Liver (tissue), 10 donors: ENCODE data around the gene MAT2A. TPM values are rescaled to one million over a fixed set of nuclear protein-coding genes. Genes with fewer than 3 reads are reported as not detected.

Experiments used
- DNase-seq: peaks from one replicate; pipeline ENCODE4 v3.0.0-alpha.2; 2017; ENCODE audit warnings: low spot score
- H3K27ac ChIP-seq, 2 donors: one replicate each; pipeline ENCODE4 v1.7.0; 2013; ENCODE audit warnings: inconsistent platforms in 2 of 2, low read length in 2 of 2, control low read depth in 1 of 2, low read depth in 1 of 2, mild to moderate bottlenecking in 1 of 2
- H3K27me3 ChIP-seq, 4 donors: one replicate each; pipeline versions ENCODE4 v1.6.1 to v1.7.0; 2013; ENCODE audit warnings: low read length in 3 of 4, inconsistent platforms in 1 of 4, mild to moderate bottlenecking in 1 of 4, moderate library complexity in 1 of 4; ENCODE audit not compliant: control insufficient read depth in 4 of 4, insufficient read depth in 4 of 4
- H3K36me3 ChIP-seq, 4 donors: one replicate each; pipeline versions ENCODE4 v1.6.1 to v1.7.0; 2013; ENCODE audit warnings: low read length in 3 of 4, mild to moderate bottlenecking in 3 of 4, low read depth in 1 of 4, moderate library complexity in 1 of 4; ENCODE audit not compliant: control insufficient read depth in 4 of 4, insufficient read depth in 3 of 4
- H3K4me1 ChIP-seq, 4 donors: one replicate each; pipeline versions ENCODE4 v1.6.1 to v1.7.0; 2013; ENCODE audit warnings: low read length in 3 of 4, mild to moderate bottlenecking in 3 of 4, moderate library complexity in 1 of 4; ENCODE audit not compliant: control insufficient read depth in 4 of 4, insufficient read depth in 4 of 4
- H3K4me3 ChIP-seq, 3 donors: one replicate each; pipeline versions ENCODE4 v1.6.1 to v1.7.0; 2013; ENCODE audit warnings: low read length in 3 of 3, control low read depth in 1 of 3, low read depth in 1 of 3, mild to moderate bottlenecking in 1 of 3
- H3K9ac ChIP-seq, 2 donors: one replicate each; pipeline ENCODE4 v1.7.0; 2013; ENCODE audit warnings: low read length in 2 of 2, mild to moderate bottlenecking in 2 of 2, moderate library complexity in 2 of 2, control low read depth in 1 of 2, low read depth in 1 of 2
- H3K9me3 ChIP-seq, 4 donors: one replicate each; pipeline versions ENCODE4 v1.6.1 to v1.7.0; 2013; ENCODE audit warnings: low read length in 3 of 4; ENCODE audit not compliant: control insufficient read depth in 4 of 4
- ATF3 ChIP-seq: IDR thresholded peaks from 2 replicates; pipeline ENCODE4 v1.6.1; 2016; ENCODE audit warnings: antibody characterized with exemption
- CTCF ChIP-seq: fragments of 150-350 bp; IDR thresholded peaks from 2 replicates; pipeline ENCODE4 v1.5.1; 2017; ENCODE audit warnings: improper control_type of control experiment, low read depth, low read length; ENCODE audit not compliant: missing input control
- EGR1 ChIP-seq, 2 donors: IDR thresholded peaks; 2 replicates each; pipeline ENCODE4 v1.6.1; 2016 to 2018; ENCODE audit warnings: antibody characterized with exemption in 2 of 2, low read depth in 2 of 2
- FOXA1 ChIP-seq: IDR thresholded peaks from 2 replicates; pipeline ENCODE4 v1.6.1; 2016; ENCODE audit warnings: antibody characterized with exemption
- FOXA2 ChIP-seq: IDR thresholded peaks from 2 replicates; pipeline ENCODE4 v1.6.1; 2016; ENCODE audit warnings: antibody characterized with exemption
- GABPA ChIP-seq, 2 donors: IDR thresholded peaks in 1 of 2; conservative IDR thresholded peaks in 1 of 2; 2 replicates each; pipeline ENCODE4 v1.6.1; 2016; ENCODE audit warnings: antibody characterized with exemption in 2 of 2, mild to moderate bottlenecking in 1 of 2, moderate library complexity in 1 of 2
- HNF4A ChIP-seq, 2 donors: conservative IDR thresholded peaks; 2 replicates each; pipeline ENCODE4 v1.6.1; 2016; ENCODE audit warnings: antibody characterized with exemption in 2 of 2, mild to moderate bottlenecking in 2 of 2
- HNF4G ChIP-seq: IDR thresholded peaks from 2 replicates; pipeline ENCODE4 v1.6.1; 2016; ENCODE audit warnings: antibody characterized with exemption
- MAX ChIP-seq: IDR thresholded peaks from 2 replicates; pipeline ENCODE4 v1.6.1; 2016; ENCODE audit warnings: antibody characterized with exemption
- NR2F2 ChIP-seq: IDR thresholded peaks from 2 replicates; pipeline ENCODE4 v1.6.1; 2016; ENCODE audit warnings: antibody characterized with exemption
- RAD21 ChIP-seq, 2 donors: IDR thresholded peaks; 2 replicates each; pipeline ENCODE4 v1.6.1; 2016; ENCODE audit warnings: antibody characterized with exemption in 2 of 2, mild to moderate bottlenecking in 2 of 2
- REST ChIP-seq: IDR thresholded peaks from 2 replicates; pipeline ENCODE4 v1.6.1; 2016; ENCODE audit warnings: antibody characterized with exemption, mild to moderate bottlenecking
- RXRA ChIP-seq, 2 donors: IDR thresholded peaks; 2 replicates each; pipeline ENCODE4 v1.6.1; 2017 to 2018; ENCODE audit warnings: antibody characterized with exemption in 2 of 2, mild to moderate bottlenecking in 1 of 2
- SP1 ChIP-seq: IDR thresholded peaks from 2 replicates; pipeline ENCODE4 v1.6.1; 2018; ENCODE audit warnings: antibody characterized with exemption, mild to moderate bottlenecking
- TAF1 ChIP-seq: conservative IDR thresholded peaks from 2 replicates; pipeline ENCODE4 v1.6.1; 2016; ENCODE audit warnings: antibody characterized with exemption, mild to moderate bottlenecking
- YY1 ChIP-seq: IDR thresholded peaks from 2 replicates; pipeline ENCODE4 v1.6.1; 2016; ENCODE audit warnings: antibody characterized with exemption, mild to moderate bottlenecking
- ZBTB33 ChIP-seq: IDR thresholded peaks from 2 replicates; pipeline ENCODE4 v1.6.1; 2016; ENCODE audit warnings: antibody characterized with exemption
- WGBS: extraction: QIAGEN DNeasy Blood & Tissue Kit; methylation state at CpG from one replicate; pipeline ENCODE4 v1.1.7; 2013; 5-methylcytosine and 5-hydroxymethylcytosine counted together
- polyA plus RNA-seq, 2 donors: library from polyadenylated mRNA; stranded (reverse) in 1 of 2; unstranded in 1 of 2; fragments of 200-250 nt in 1 of 2; fragments of >200 nt in 1 of 2; fragmentation: Nextera tagmentation in 1 of 2; extraction: Ambion mirVana in 1 of 2; gene quantifications; one replicate each; pipeline versions ENCODE4 v1.2.1 to v1.2.3, GENCODE V29; 2013 to 2015
- small RNA-seq: library from RNA; depleted of rRNA; stranded (forward); fragments of <200 nt; gene quantifications from one replicate; pipeline ENCODE3, GENCODE V24; 2014
- total RNA-seq, 2 donors: library from RNA; depleted of rRNA; stranded (reverse); fragments of >200 nt; gene quantifications; one replicate each; pipeline ENCODE4 v1.2.3, GENCODE V29; 2014
- donor health status: healthy.
- donor health status: healthy.
- donor health status: healthy.
- donor health status: healthy.
- donor health status: healthy.

Gene MAT2A
- total and polyA plus RNA-seq, 4 donors, result 48.3 to 104 (median 79.9) TPM

GRCh38 chr2:85593023-85593422 is 54.1 kb downstream of the MAT2A start:
- Histone ChIP-seq H3K4me3 (no peak overlapping the region), H3K27me3 (no peaks in the 10 kb centered on the region), H3K36me3 (peaks cover 0 to 4% (median 3%) of the 10 kb centered on the region in 4 donors), H3K9ac (no peak overlapping the region), H3K27ac (no peak overlapping the region), H3K4me1 (peaks cover 11 to 56% (median 39%) of the 10 kb centered on the region in 4 donors), H3K9me3 (no peaks in the 10 kb centered on the region)
- 45% methylated on average over 3 of the region's 3 CpGs for WGBS
- DNase-seq, result no peak
- TF ChIP-seq FOXA1, result no peak
- TF ChIP-seq ATF3, result no peak
- TF ChIP-seq HNF4A (conservative IDR thresholded peaks at IDR 0.05), result no peak
- TF ChIP-seq NR2F2, result no peak
- TF ChIP-seq MAX, result no peak
- no peak for TF ChIP-seq ZBTB33
- no peak for TF ChIP-seq HNF4G
- TF ChIP-seq REST, result no peak
- TF ChIP-seq RAD21 (IDR thresholded peaks at IDR 0.05), result no peak
- TF ChIP-seq CTCF, result no peak
- no peak for TF ChIP-seq RXRA (IDR thresholded peaks at IDR 0.05)
- no peak for TF ChIP-seq FOXA2
- TF ChIP-seq GABPA (IDR thresholded peaks at IDR 0.05 in 1 of 2, conservative IDR thresholded peaks at IDR 0.05 in 1 of 2), result no peak
- TF ChIP-seq TAF1, result no peak
- no peak for TF ChIP-seq YY1
- TF ChIP-seq EGR1 (IDR thresholded peaks at IDR 0.05; ENCODE audit: low read depth in 2 of 2), result no peak
- TF ChIP-seq SP1, result no peak

Small RNA genes within 50 kb of the gene (small RNA-seq; reads per million reads assigned to genes)
- gene RN7SL126P, result not detected

Other genes starting within 250 kb of the MAT2A start
- 100 to 1,000 TPM in 1 of 2 donors, 10 to 100 TPM in 1; 68.8 to 114 TPM for gene TGOLN2, start 211.2 kb upstream of the MAT2A start, total RNA-seq
- gene TGOLN2, start 211.2 kb upstream of the MAT2A start, polyA plus RNA-seq, result 10 to 100 TPM; 56.7 to 66.3 TPM
- 100 to 1,000 TPM in 1 of 2 donors, 10 to 100 TPM in 1; 58.5 to 101 TPM for gene RETSAT, start 184.6 kb upstream of the MAT2A start, total RNA-seq
- gene RETSAT, start 184.6 kb upstream of the MAT2A start, polyA plus RNA-seq, result 10 to 100 TPM; 22.8 to 82.9 TPM
- gene ELMOD3, start 184.4 kb upstream of the MAT2A start, total RNA-seq, result 10 to 100 TPM in 1 of 2 donors, 1 to 10 TPM in 1; 5.5 to 15.8 TPM
- gene ELMOD3, start 184.4 kb upstream of the MAT2A start, polyA plus RNA-seq, result 1 to 10 TPM; 6.3 to 9.7 TPM
- gene CAPG, start 128.8 kb upstream of the MAT2A start, total RNA-seq, result 10 to 100 TPM in 1 of 2 donors, 1 to 10 TPM in 1; 4.1 to 19.3 TPM
- 1 to 10 TPM; 2.7 to 6.3 TPM for gene CAPG, start 128.8 kb upstream of the MAT2A start, polyA plus RNA-seq
- gene SH2D6, start 120.5 kb upstream of the MAT2A start, total RNA-seq, result under 1 TPM in 1 of 2 donors, not detected in 1; 0.92 TPM
- gene SH2D6, start 120.5 kb upstream of the MAT2A start, polyA plus RNA-seq, result under 1 TPM; 0.28 to 0.39 TPM
- gene GGCX, start 22.3 kb downstream of the MAT2A start, total RNA-seq, result 100 to 1,000 TPM in 1 of 2 donors, 10 to 100 TPM in 1; 77.5 to 189 TPM
- gene GGCX, start 22.3 kb downstream of the MAT2A start, polyA plus RNA-seq, result 100 to 1,000 TPM in 1 of 2 donors, 10 to 100 TPM in 1; 67.3 to 103 TPM
- gene VAMP8, start 38.4 kb downstream of the MAT2A start, total RNA-seq, result 10 to 100 TPM; 29.2 to 50.8 TPM
- gene VAMP8, start 38.4 kb downstream of the MAT2A start, polyA plus RNA-seq, result 100 to 1,000 TPM; 108 to 140 TPM
- 10 to 100 TPM in 1 of 2 donors, 1 to 10 TPM in 1; 9.7 to 11.3 TPM for gene VAMP5, start 45.3 kb downstream of the MAT2A start, total RNA-seq
- 10 to 100 TPM; 69.1 to 74.6 TPM for gene VAMP5, start 45.3 kb downstream of the MAT2A start, polyA plus RNA-seq
- gene RNF181, start 56.6 kb downstream of the MAT2A start, total RNA-seq, result 100 to 1,000 TPM; 101 to 108 TPM
- 100 to 1,000 TPM; 120 to 195 TPM for gene RNF181, start 56.6 kb downstream of the MAT2A start, polyA plus RNA-seq
- gene TMEM150A, start 63.5 kb downstream of the MAT2A start, total RNA-seq, result 10 to 100 TPM; 13.1 to 18.5 TPM
- 10 to 100 TPM; 30.7 to 32.5 TPM for gene TMEM150A, start 63.5 kb downstream of the MAT2A start, polyA plus RNA-seq
- 10 to 100 TPM in 1 of 2 donors, 1 to 10 TPM in 1; 7.6 to 13.4 TPM for gene C2orf68, start 72.9 kb downstream of the MAT2A start, total RNA-seq
- gene C2orf68, start 72.9 kb downstream of the MAT2A start, polyA plus RNA-seq, result 10 to 100 TPM in 1 of 2 donors, 1 to 10 TPM in 1; 9.8 to 20.9 TPM
- gene USP39, start 77.0 kb downstream of the MAT2A start, total RNA-seq, result 10 to 100 TPM; 20.8 to 30.5 TPM
- gene USP39, start 77.0 kb downstream of the MAT2A start, polyA plus RNA-seq, result 10 to 100 TPM; 14.9 to 17.7 TPM
- not detected for gene SFTPB, start 129.0 kb downstream of the MAT2A start, total RNA-seq
- not detected for gene SFTPB, start 129.0 kb downstream of the MAT2A start, polyA plus RNA-seq
- under 1 TPM in 1 of 2 donors, not detected in 1; 0.75 TPM for gene GNLY, start 155.2 kb downstream of the MAT2A start, total RNA-seq
- gene GNLY, start 155.2 kb downstream of the MAT2A start, polyA plus RNA-seq, result 1 to 10 TPM; 1.3 to 4.8 TPM
- gene ATOH8, start 214.8 kb downstream of the MAT2A start, total RNA-seq, result 10 to 100 TPM in 1 of 2 donors, under 1 TPM in 1; 0.33 to 37.7 TPM
- 10 to 100 TPM; 20.4 to 33.2 TPM for gene ATOH8, start 214.8 kb downstream of the MAT2A start, polyA plus RNA-seq